Smooth muscle cell (in vitro differentiated cells): ENCODE results near the gene PROX2. TPM values are rescaled to one million over a fixed set of nuclear protein-coding genes. Genes with fewer than 3 reads are reported as not detected.

Source experiments
- DNase-seq: peaks from one replicate; lab custom pipeline; 2025; ENCODE audit not compliant: unreplicated experiment; lab: John Stamatoyannopoulos, UW
- H2AFZ ChIP-seq: fragments of 200-600 bp; sonication (generic); 2 replicates; pipeline ENCODE4 v1.6.0; 2016; ENCODE audit warnings: antibody characterized with exemption, low read depth, mild to moderate bottlenecking
- H3F3A ChIP-seq: fragments of 200-600 bp; sonication (generic); 2 replicates; pipeline ENCODE4 v1.6.0; 2017; ENCODE audit warnings: antibody characterized with exemption, low read depth
- H3K27ac ChIP-seq: fragments of 200-600 bp; sonication (generic); 2 replicates; pipeline ENCODE4 v1.5.1; 2016; ENCODE audit warnings: low read depth, mild to moderate bottlenecking
- H3K27me3 ChIP-seq: fragments of 200-600 bp; sonication (generic); 2 replicates; pipeline ENCODE4 v1.6.1; 2016; ENCODE audit warnings: low read depth, mild to moderate bottlenecking
- H3K36me3 ChIP-seq: fragments of 200-600 bp; sonication (generic); 2 replicates; pipeline ENCODE4 v1.5.1; 2016; ENCODE audit warnings: low read depth
- H3K4me1 ChIP-seq: fragments of 200-600 bp; sonication (generic); 2 replicates; pipeline ENCODE4 v1.5.1; 2016; ENCODE audit warnings: low read depth
- H3K4me2 ChIP-seq: fragments of 200-600 bp; sonication (generic); 2 replicates; pipeline ENCODE4 v1.6.0; 2016; ENCODE audit warnings: mild to moderate bottlenecking
- H3K4me3 ChIP-seq: fragments of 200-600 bp; sonication (generic); 2 replicates; pipeline ENCODE4 v1.5.1; 2016; ENCODE audit warnings: mild to moderate bottlenecking
- H3K79me2 ChIP-seq: fragments of 200-600 bp; sonication (generic); 2 replicates; pipeline ENCODE4 v1.6.0; 2016; ENCODE audit warnings: low read depth, mild to moderate bottlenecking
- H3K9ac ChIP-seq: fragments of 200-600 bp; sonication (generic); 2 replicates; pipeline ENCODE4 v1.6.0; 2016; ENCODE audit warnings: low read depth
- H3K9me3 ChIP-seq: fragments of 200-600 bp; sonication (generic); replicated peaks from 2 replicates; pipeline ENCODE4 v1.5.1; 2016; ENCODE audit warnings: low read depth
- H4K20me1 ChIP-seq: fragments of 200-600 bp; sonication (generic); 2 replicates; pipeline ENCODE4 v1.6.0; 2016; ENCODE audit warnings: low read depth
- CTCF ChIP-seq: fragments of 200-600 bp; sonication (generic); IDR thresholded peaks from 2 replicates; pipeline ENCODE4 v1.5.1; 2017; ENCODE audit warnings: borderline replicate concordance, mild to moderate bottlenecking, antibody characterized with exemption; ENCODE audit not compliant: insufficient read depth, poor library complexity, severe bottlenecking
- WGBS: methylation state at CpG from one replicate; pipeline ENCODE4 v1.1.7; 2016; ENCODE audit warnings: low lambda C conversion rate; 5-methylcytosine and 5-hydroxymethylcytosine counted together
- polyA plus RNA-seq: library from polyadenylated mRNA; unstranded; fragments of >200 nt; fragmentation: Nextera tagmentation; extraction: Ambion mirVana; gene quantifications from 2 replicates; pipeline ENCODE4 v1.2.1, GENCODE V29; 2016
- total RNA-seq: library from RNA; depleted of rRNA; stranded (reverse); fragments of >200 nt; gene quantifications from 2 replicates; pipeline ENCODE4 v1.2.3, GENCODE V29; 2014

The PROX2 gene
- total and polyA plus RNA-seq, 2 experiments from 2014 or later = 0.08 TPM; not detected in 1

GRCh38 chr14:74856366-74856765, 19.6 kb downstream of the PROX2 start:
- Histone ChIP-seq H3K9ac (no peak overlapping the region), H3F3A (no peaks in the 10 kb centered on the region), H3K4me3 (no peak overlapping the region), H4K20me1 (no peaks in the 10 kb centered on the region), H3K36me3 (no peaks in the 10 kb centered on the region), H2AFZ (no peak overlapping the region), H3K79me2 (no peaks in the 10 kb centered on the region), H3K27ac (no peak overlapping the region), H3K4me2 (no peak overlapping the region), H3K9me3 (no peaks in the 10 kb centered on the region), H3K4me1 (no peaks in the 10 kb centered on the region), H3K27me3 (no peaks in the 10 kb centered on the region)
- no peak for DNase-seq
- 86% methylated on average over 1 of the region's 1 CpG for WGBS
- TF ChIP-seq CTCF = no peak

GRCh38 chr14:74855945-74856344, 20.0 kb downstream of the PROX2 start:
- H3K9me3 ChIP-seq = no peaks in the 10 kb centered on the region
- no peaks in the 10 kb centered on the region for H3F3A ChIP-seq
- no peak overlapping the region for H3K4me3 ChIP-seq
- no peak overlapping the region for H2AFZ ChIP-seq
- no peaks in the 10 kb centered on the region for H3K79me2 ChIP-seq
- no peak overlapping the region for H3K4me2 ChIP-seq
- no peak for DNase-seq
- no peaks in the 10 kb centered on the region for H3K36me3 ChIP-seq
- 80% methylated on average over 4 of the region's 4 CpGs for WGBS
- H3K27me3 ChIP-seq = no peaks in the 10 kb centered on the region
- no peak overlapping the region for H3K27ac ChIP-seq
- no peaks in the 10 kb centered on the region for H3K4me1 ChIP-seq
- H4K20me1 ChIP-seq = no peaks in the 10 kb centered on the region
- no peak overlapping the region for H3K9ac ChIP-seq
- no peak for TF ChIP-seq CTCF

GRCh38 chr14:74855021-74855420, 20.9 kb downstream of the PROX2 start:
- Histone ChIP-seq H3K27me3 (no peaks in the 10 kb centered on the region), H3K4me2 (no peak overlapping the region), H3K36me3 (no peaks in the 10 kb centered on the region), H3K4me1 (no peaks in the 10 kb centered on the region), H3F3A (no peaks in the 10 kb centered on the region), H2AFZ (no peak overlapping the region), H4K20me1 (no peaks in the 10 kb centered on the region), H3K9me3 (no peaks in the 10 kb centered on the region), H3K27ac (no peak overlapping the region), H3K79me2 (no peaks in the 10 kb centered on the region), H3K9ac (no peak overlapping the region), H3K4me3 (no peak overlapping the region)
- WGBS = 84% methylated on average over 7 of the region's 7 CpGs
- DNase-seq = no peak
- TF ChIP-seq CTCF = no peak

GRCh38 chr14:74853581-74853980, 22.4 kb downstream of the PROX2 start:
- TF ChIP-seq CTCF = no peak
- H2AFZ ChIP-seq = no peak overlapping the region
- H3K27me3 ChIP-seq = no peaks in the 10 kb centered on the region
- H3K9ac ChIP-seq = no peak overlapping the region
- no peaks in the 10 kb centered on the region for H3F3A ChIP-seq
- no peak overlapping the region for H3K4me2 ChIP-seq
- H3K4me1 ChIP-seq = no peaks in the 10 kb centered on the region
- no peaks in the 10 kb centered on the region for H3K36me3 ChIP-seq
- no peak for DNase-seq
- WGBS = 88% methylated on average over 4 of the region's 4 CpGs
- no peaks in the 10 kb centered on the region for H4K20me1 ChIP-seq
- no peak overlapping the region for H3K4me3 ChIP-seq
- H3K79me2 ChIP-seq = no peaks in the 10 kb centered on the region
- H3K27ac ChIP-seq = no peak overlapping the region
- no peaks in the 10 kb centered on the region for H3K9me3 ChIP-seq
